GM12865 (cell line): Measurements from ENCODE around the gene PRMT3.
"Not testable (repeated sequence)": the region's sequence is repeated elsewhere in the genome, so short reads cannot be mapped to it uniquely, and the experiment has no call there.

ENCODE experiments used
- DNase-seq: peaks from one replicate; pipeline ENCODE4 v3.0.0; 2010; ENCODE audit warnings: low read depth
- H3K4me3 ChIP-seq: 2 replicates; pipeline ENCODE4 v1.5.1; 2011; ENCODE audit warnings: mild to moderate bottlenecking, low read depth, low read length, control low read depth
- TF ChIP-seq, protein P1 (sequence below): IDR thresholded peaks from 2 replicates; pipeline ENCODE4 v1.5.1; 2011; ENCODE audit warnings: low read length, control low read depth, low read depth, inconsistent platforms; ENCODE audit not compliant: insufficient read depth; ENCODE audit errors: missing control alignments

The PRMT3 gene

DNA sequence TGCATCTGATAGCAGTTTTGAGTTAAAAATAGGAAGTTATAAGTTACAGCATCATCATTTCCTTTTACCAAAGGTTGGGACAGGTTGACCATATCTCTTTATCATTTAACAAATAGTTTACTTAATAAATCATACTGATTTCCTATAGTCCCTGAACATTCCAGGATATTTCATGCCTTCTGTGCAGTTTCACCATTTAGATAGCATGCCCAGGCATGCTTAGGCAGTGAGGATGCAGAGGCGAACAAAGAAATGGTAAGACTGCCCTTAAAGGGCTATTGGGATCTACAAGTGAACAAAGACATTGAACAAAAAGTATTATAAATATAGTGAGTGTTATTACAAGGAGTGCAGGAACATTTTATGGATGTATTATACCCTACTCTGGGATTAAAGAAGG lies 96.4 kb downstream of the PRMT3 start:
- no peak overlapping the region for H3K4me3 ChIP-seq
- TF ChIP-seq, protein P1, sequence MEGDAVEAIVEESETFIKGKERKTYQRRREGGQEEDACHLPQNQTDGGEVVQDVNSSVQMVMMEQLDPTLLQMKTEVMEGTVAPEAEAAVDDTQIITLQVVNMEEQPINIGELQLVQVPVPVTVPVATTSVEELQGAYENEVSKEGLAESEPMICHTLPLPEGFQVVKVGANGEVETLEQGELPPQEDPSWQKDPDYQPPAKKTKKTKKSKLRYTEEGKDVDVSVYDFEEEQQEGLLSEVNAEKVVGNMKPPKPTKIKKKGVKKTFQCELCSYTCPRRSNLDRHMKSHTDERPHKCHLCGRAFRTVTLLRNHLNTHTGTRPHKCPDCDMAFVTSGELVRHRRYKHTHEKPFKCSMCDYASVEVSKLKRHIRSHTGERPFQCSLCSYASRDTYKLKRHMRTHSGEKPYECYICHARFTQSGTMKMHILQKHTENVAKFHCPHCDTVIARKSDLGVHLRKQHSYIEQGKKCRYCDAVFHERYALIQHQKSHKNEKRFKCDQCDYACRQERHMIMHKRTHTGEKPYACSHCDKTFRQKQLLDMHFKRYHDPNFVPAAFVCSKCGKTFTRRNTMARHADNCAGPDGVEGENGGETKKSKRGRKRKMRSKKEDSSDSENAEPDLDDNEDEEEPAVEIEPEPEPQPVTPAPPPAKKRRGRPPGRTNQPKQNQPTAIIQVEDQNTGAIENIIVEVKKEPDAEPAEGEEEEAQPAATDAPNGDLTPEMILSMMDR = no peak
- no peak for DNase-seq

DNA sequence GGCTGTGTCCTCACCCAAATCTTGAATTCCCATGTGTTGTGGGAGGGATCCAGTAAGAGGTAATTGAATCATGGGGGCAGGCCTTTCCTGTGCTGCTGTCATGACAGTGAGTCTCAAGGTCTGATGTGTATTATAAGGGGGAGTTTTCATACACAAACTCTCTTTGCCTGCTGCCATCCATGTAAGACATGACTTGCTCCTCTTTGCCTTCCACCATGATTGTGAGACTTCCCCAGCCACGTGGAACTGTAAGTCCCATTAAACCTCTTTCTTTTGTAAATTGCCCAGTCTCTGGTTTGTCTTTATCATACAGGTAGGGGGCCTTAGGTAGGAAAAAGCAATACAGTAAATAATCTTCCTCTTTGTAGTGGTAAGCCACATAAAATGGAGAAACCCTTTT lies 96.9 kb downstream of the PRMT3 start:
- H3K4me3 ChIP-seq, DNase-seq: not testable (repeated sequence)

DNA sequence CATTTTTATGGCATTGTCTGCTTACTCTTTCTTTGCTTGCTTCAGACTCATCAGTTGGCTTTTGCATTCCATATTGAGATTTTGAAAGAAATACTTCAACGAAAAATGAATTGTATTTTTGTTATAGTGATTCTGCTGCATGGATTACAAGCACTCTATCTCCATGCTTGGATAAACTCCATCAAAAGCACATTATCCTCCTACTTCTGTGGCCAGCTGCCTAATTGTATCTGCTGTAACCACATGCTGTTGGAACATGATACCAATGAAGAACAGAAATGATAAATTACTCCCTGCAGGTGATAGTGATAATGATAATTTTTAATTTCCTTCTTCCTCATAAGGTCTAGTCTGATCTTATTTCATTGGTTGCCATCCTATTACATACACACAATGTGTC lies 100.8 kb downstream of the PRMT3 start:
- no peak for DNase-seq
- TF ChIP-seq, protein P1 = no peak
- H3K4me3 ChIP-seq = no peak overlapping the region

DNA sequence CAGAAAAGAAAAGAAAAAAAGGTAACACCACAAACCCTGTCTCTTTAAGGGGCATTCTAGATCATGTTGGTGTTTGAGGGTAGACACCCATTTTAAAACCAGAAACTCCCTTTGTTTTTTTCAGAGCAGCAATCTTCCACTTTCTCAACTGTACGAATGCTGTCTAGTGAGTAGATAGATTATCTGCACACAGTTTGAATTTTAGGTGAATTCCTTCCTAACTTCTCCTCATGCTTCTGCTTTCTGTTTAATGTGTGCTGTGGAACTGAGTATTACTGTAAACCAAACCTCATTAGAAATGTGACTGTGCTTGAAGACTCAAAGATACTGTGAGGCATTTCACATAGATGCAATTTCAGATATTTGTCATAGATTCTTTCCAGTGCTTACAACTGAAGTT lies 102.4 kb downstream of the PRMT3 start:
- DNase-seq = peak; percentile 56
- H3K4me3 ChIP-seq = no peak overlapping the region; the same call in 1 of the 2 replicates
- TF ChIP-seq, protein P1 = no peak

DNA sequence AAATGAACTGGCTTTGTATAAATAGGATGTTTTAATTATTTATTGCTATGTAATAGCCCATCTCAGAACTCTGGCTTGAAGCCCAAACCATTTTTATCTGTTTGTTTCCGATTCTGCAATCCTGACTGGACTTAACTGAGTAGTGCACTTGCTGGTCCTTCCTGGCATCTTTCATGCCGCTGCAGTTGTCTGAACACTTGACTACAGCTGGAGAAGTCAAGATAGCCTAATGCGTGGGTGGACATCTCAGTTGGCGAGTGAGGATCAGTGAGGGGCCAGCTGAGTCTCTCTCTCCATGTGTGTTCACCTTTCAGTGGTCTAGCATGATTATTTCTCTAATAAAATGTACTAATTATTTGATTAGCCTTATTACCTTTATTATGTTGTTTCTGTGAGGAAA lies 105.8 kb downstream of the PRMT3 start:
- DNase-seq = no peak
- H3K4me3 ChIP-seq = no peak overlapping the region
- TF ChIP-seq, protein P1 = no peak

DNA sequence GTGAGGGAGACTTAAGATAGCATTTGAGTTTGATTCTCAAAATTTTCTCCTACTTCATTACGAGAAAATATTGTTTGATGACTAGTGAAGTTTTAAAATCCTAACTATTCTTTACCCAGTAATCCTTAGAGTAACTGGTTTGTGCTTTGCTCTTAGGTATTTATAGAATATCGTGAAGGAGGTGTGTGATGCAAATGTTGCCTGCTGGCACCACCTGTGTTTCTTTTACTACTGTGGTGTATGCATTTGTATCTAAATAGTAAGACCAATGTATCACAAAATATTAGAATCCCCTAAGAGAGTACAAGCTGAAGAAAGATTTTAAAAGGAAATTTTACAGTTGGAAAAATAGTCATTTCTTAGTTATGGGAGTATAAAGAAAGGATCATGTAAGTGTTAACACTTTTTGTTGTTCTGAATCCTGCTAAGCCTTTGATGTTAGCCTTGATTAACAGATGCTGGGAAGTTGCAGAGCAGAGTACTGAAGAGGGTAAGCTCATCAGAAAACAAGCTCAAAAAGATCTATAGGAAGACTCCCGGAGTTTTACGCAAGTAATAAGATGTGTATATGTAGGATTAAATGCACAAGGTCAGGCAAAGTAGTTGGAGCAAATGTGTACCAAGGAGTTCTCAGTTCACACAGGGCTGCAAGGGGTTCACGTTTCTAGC lies 109.7 kb downstream of the PRMT3 start:
- H3K4me3 ChIP-seq = no peak overlapping the region
- TF ChIP-seq, protein P1 = no peak
- no peak for DNase-seq

DNA sequence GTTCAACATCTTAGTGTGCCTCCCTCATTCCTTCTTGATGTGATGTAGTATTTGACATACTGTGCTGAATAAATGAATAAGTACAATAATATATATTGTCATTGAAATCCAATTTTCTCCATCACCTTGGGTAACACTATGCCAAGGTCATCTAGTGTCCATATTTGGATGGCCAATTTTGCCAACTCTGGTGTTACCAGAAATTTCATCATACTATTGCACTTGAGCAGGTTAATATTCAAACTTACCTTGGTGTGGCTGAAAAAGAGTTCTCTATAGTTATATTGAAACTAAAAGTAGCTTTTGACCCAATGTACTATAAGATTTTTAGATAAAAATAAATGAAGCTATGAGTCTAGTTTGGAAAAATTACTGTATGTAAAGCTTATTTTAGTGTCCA lies 113.7 kb downstream of the PRMT3 start:
- DNase-seq = no peak
- H3K4me3 ChIP-seq = no peak overlapping the region
- TF ChIP-seq, protein P1 = no peak
